Activated CD4-positive, alpha-beta memory T cell treated with anti-CD3 and anti-CD28 coated beads for 36 hours (primary cell): Measurements from ENCODE around the gene GNG7. TPM values are rescaled to one million over a fixed set of nuclear protein-coding genes. Genes with fewer than 3 reads are reported as not detected.
"Not testable (repeated sequence)": the region's sequence is repeated elsewhere in the genome, so short reads cannot be mapped to it uniquely, and the experiment has no call there.

Source experiments
- CTCF ChIA-PET: fragments of 350-600 bp; sonication (Branson Sonifier 250); formaldehyde crosslinking; loops from one replicate; lab custom pipeline; 2021; ENCODE audit warnings: antibody characterized with exemption, inconsistent platforms; lab: Charles Lee
- POLR2A ChIA-PET: fragments of 350-600 bp; sonication (Branson Sonifier 250); formaldehyde crosslinking; loops from one replicate; lab custom pipeline; 2021; ENCODE audit warnings: antibody characterized with exemption; lab: Charles Lee
- DNase-seq: peaks from one replicate; pipeline ENCODE4 v3.0.0-alpha.2; 2020
- H3K27ac Mint-ChIP-seq: one replicate; pipeline ENCODE4 v1.8.0; 2021; ENCODE audit warnings: mixed read lengths
- H3K27me3 Mint-ChIP-seq: one replicate; pipeline ENCODE4 v1.8.0; 2021; ENCODE audit warnings: mixed read lengths
- H3K36me3 Mint-ChIP-seq: one replicate; pipeline ENCODE4 v1.8.0; 2021; ENCODE audit warnings: mixed read lengths
- H3K4me1 Mint-ChIP-seq: one replicate; pipeline ENCODE4 v1.8.0; 2021; ENCODE audit warnings: low read depth, mixed read lengths
- H3K4me3 Mint-ChIP-seq: one replicate; pipeline ENCODE4 v1.8.0; 2021; ENCODE audit warnings: mild to moderate bottlenecking, mixed read lengths
- H3K9me3 Mint-ChIP-seq: one replicate; pipeline ENCODE4 v1.8.0; 2021; ENCODE audit warnings: mixed read lengths
- intact Hi-C: fragments of 100-400 bp; cut with micrococcal nuclease; formaldehyde crosslinking; loops from one replicate; pipeline ENCODE4 v1.15.1; 2023
- total RNA-seq, 2 experiments: library from RNA; stranded (reverse); gene quantifications; one replicate each; pipeline ENCODE4 v1.2.3, GENCODE V29; 2021

The GNG7 gene
- total RNA-seq, 2 experiments from 2014 or later: 0.53 to 0.88 TPM

- DNase-seq: no peak
- H3K27ac Mint-ChIP-seq: peak overlapping the region; percentile 30
- no peak overlapping the region for H3K4me3 Mint-ChIP-seq
- intact Hi-C loops: no loop called here
- CTCF ChIA-PET: interaction anchor here (0.8 to 1.9 kb wide), 4 partner anchors 11 to 17 kb away, joined by 3 to 7 read pairs (median 4); no protein-coding TSS in a partner anchor
- H3K9me3 Mint-ChIP-seq: peaks cover 22% of the 10 kb centered on the region
- H3K36me3 Mint-ChIP-seq: peaks cover 3% of the 10 kb centered on the region
- POLR2A ChIA-PET: interaction anchor here (0.6 to 1.6 kb wide), 3 partner anchors 10 to 155 kb away, joined by 3 to 5 read pairs (median 4); partner anchors contain the start of gene GADD45B
- peaks cover 30% of the 10 kb centered on the region for H3K4me1 Mint-ChIP-seq
- no peaks in the 10 kb centered on the region for H3K27me3 Mint-ChIP-seq
These were observed 71.2 kb downstream of the GNG7 start for GRCh38 chr19:2631213-2631821.

GRCh38 chr19:2630352-2631001, 72.0 kb downstream of the GNG7 start:
- H3K27me3 Mint-ChIP-seq: no peaks in the 10 kb centered on the region
- peaks cover 3% of the 10 kb centered on the region for H3K36me3 Mint-ChIP-seq
- POLR2A ChIA-PET: interaction anchor here (1.4 to 1.6 kb wide), 2 partner anchors 10 to 154 kb away, joined by 4 to 5 read pairs; partner anchors contain the start of gene GADD45B
- intact Hi-C loops: no loop called here
- no peak overlapping the region for H3K4me3 Mint-ChIP-seq
- H3K4me1 Mint-ChIP-seq: peaks cover 30% of the 10 kb centered on the region
- H3K27ac Mint-ChIP-seq: no peak overlapping the region
- peaks cover 22% of the 10 kb centered on the region for H3K9me3 Mint-ChIP-seq
- CTCF ChIA-PET: interaction anchor here (1.0 to 1.9 kb wide), 3 partner anchors 10 to 18 kb away, joined by 4 to 7 read pairs (median 5); no protein-coding TSS in a partner anchor
- DNase-seq: no peak

- POLR2A ChIA-PET: no interaction called here
- intact Hi-C loops: no loop called here
- CTCF ChIA-PET: interaction anchor here (1.0 to 2.9 kb wide), 3 partner anchors 9 to 19 kb away, joined by 5 to 10 read pairs (median 7); no protein-coding TSS in a partner anchor
- Mint-ChIP-seq H3K27ac (peak overlapping the region; percentile 6), H3K4me3 (no peak overlapping the region), H3K4me1 (peaks cover 30% of the 10 kb centered on the region), H3K36me3 (peaks cover 3% of the 10 kb centered on the region), H3K27me3 (no peaks in the 10 kb centered on the region), H3K9me3 (peaks cover 22% of the 10 kb centered on the region)
- no peak for DNase-seq
These were observed 72.8 kb downstream of the GNG7 start for GRCh38 chr19:2629491-2630351.

GRCh38 chr19:2628597-2628996, 73.9 kb downstream of the GNG7 start:
- peaks cover 30% of the 10 kb centered on the region for H3K4me1 Mint-ChIP-seq

GRCh38 chr19:2627855-2628254, 74.6 kb downstream of the GNG7 start:
- CTCF ChIA-PET: interaction anchor here (0.7 to 2.9 kb wide), 10 partner anchors 8 to 213 kb away, joined by 3 to 11 read pairs (median 5); partner anchors contain the start of genes GADD45B and ZNF555
- peak overlapping the region; percentile 75 for H3K27ac Mint-ChIP-seq
- peaks cover 30% of the 10 kb centered on the region for H3K4me1 Mint-ChIP-seq
- H3K36me3 Mint-ChIP-seq: peaks cover 3% of the 10 kb centered on the region
- H3K9me3 Mint-ChIP-seq: peaks cover 22% of the 10 kb centered on the region
- H3K4me3 Mint-ChIP-seq: no peak overlapping the region
- POLR2A ChIA-PET: interaction anchor here (1.3 to 1.8 kb wide), 2 partner anchors 150 to 152 kb away, joined by 3 to 12 read pairs; partner anchors contain the start of gene GADD45B
- intact Hi-C loops: no loop called here
- H3K27me3 Mint-ChIP-seq: no peaks in the 10 kb centered on the region
- no peak for DNase-seq

More at GRCh38 chr19:2628597-2628996, 73.9 kb downstream of the GNG7 start:
- no peak overlapping the region for H3K4me3 Mint-ChIP-seq
- peaks cover 3% of the 10 kb centered on the region for H3K36me3 Mint-ChIP-seq
- CTCF ChIA-PET: interaction anchor here (0.7 to 2.9 kb wide), 7 partner anchors 8 to 213 kb away, joined by 3 to 11 read pairs (median 6); partner anchors contain the start of gene ZNF555
- H3K27me3 Mint-ChIP-seq: no peaks in the 10 kb centered on the region
- intact Hi-C loops: no loop called here
- H3K27ac Mint-ChIP-seq: no peak overlapping the region
- DNase-seq: no peak
- POLR2A ChIA-PET: interaction anchor here (1.8 kb wide), 1 partner anchor 152 kb away, joined by 12 read pairs; the partner anchor contains the start of gene GADD45B
- peaks cover 22% of the 10 kb centered on the region for H3K9me3 Mint-ChIP-seq

GRCh38 chr19:2627319-2627829, 75.1 kb downstream of the GNG7 start:
- ChIA-PET POLR2A (interaction anchor here (1.3 to 1.8 kb wide), 2 partner anchors 150 to 151 kb away, joined by 3 to 12 read pairs; partner anchors contain the start of gene GADD45B), CTCF (interaction anchor here (1.0 to 2.9 kb wide), 9 partner anchors 9 to 214 kb away, joined by 3 to 11 read pairs (median 6); partner anchors contain the start of genes GADD45B and ZNF555)
- peaks cover 22% of the 10 kb centered on the region for H3K9me3 Mint-ChIP-seq
- intact Hi-C loops: no loop called here
- peaks cover 30% of the 10 kb centered on the region for H3K4me1 Mint-ChIP-seq
- H3K27ac Mint-ChIP-seq: peak overlapping the region; percentile 75
- peaks cover 3% of the 10 kb centered on the region for H3K36me3 Mint-ChIP-seq
- peak; percentile 80 for DNase-seq
- no peak overlapping the region for H3K4me3 Mint-ChIP-seq
- H3K27me3 Mint-ChIP-seq: no peaks in the 10 kb centered on the region

GRCh38 chr19:2625434-2625833, 77.1 kb downstream of the GNG7 start:
- Mint-ChIP-seq H3K4me3 (no peak overlapping the region), H3K36me3 (peaks cover 3% of the 10 kb centered on the region), H3K27me3 (no peaks in the 10 kb centered on the region), H3K4me1 (peaks cover 46% of the 10 kb centered on the region), H3K9me3 (peaks cover 18% of the 10 kb centered on the region), H3K27ac (no peak overlapping the region)
- ChIA-PET CTCF (interaction anchor here (0.9 to 2.0 kb wide), 2 partner anchors 12 to 14 kb away, joined by 3 to 7 read pairs; no protein-coding TSS in a partner anchor), POLR2A (no interaction called here)
- no peak for DNase-seq
- intact Hi-C loops: no loop called here

- intact Hi-C loops: loop anchor here (5.0 kb wide), 1 partner anchor 347 kb away; no protein-coding TSS in a partner anchor
- Mint-ChIP-seq H3K4me3 (no peak overlapping the region), H3K27me3 (no peaks in the 10 kb centered on the region), H3K4me1 (peaks cover 52% of the 10 kb centered on the region), H3K27ac (no peak overlapping the region), H3K36me3 (peaks cover 3% of the 10 kb centered on the region), H3K9me3 (peaks cover 16% of the 10 kb centered on the region)
- ChIA-PET CTCF (interaction anchor here (1.0 to 2.0 kb wide), 3 partner anchors 10 to 13 kb away, joined by 3 to 7 read pairs (median 6); no protein-coding TSS in a partner anchor), POLR2A (no interaction called here)
- DNase-seq: no peak
These were observed 77.9 kb downstream of the GNG7 start for GRCh38 chr19:2624537-2625091.

- Mint-ChIP-seq H3K9me3 (peaks cover 12% of the 10 kb centered on the region), H3K36me3 (peaks cover 3% of the 10 kb centered on the region), H3K4me3 (no peak overlapping the region), H3K27me3 (no peaks in the 10 kb centered on the region), H3K27ac (no peak overlapping the region), H3K4me1 (peaks cover 53% of the 10 kb centered on the region)
- ChIA-PET CTCF (interaction anchor here (1.0 to 2.0 kb wide), 3 partner anchors 9 to 13 kb away, joined by 3 to 8 read pairs (median 4); no protein-coding TSS in a partner anchor), POLR2A (no interaction called here)
- no peak for DNase-seq
- intact Hi-C loops: loop anchor here (5.0 kb wide), 1 partner anchor 346 kb away; no protein-coding TSS in a partner anchor
These were observed 78.7 kb downstream of the GNG7 start for GRCh38 chr19:2623798-2624197.

GRCh38 chr19:2622371-2622961, 80.0 kb downstream of the GNG7 start:
- H3K4me1 Mint-ChIP-seq: peaks cover 54% of the 10 kb centered on the region
- not testable (repeated sequence) for H3K36me3 Mint-ChIP-seq, H3K9me3 Mint-ChIP-seq, H3K27ac Mint-ChIP-seq, H3K4me3 Mint-ChIP-seq, H3K27me3 Mint-ChIP-seq
- ChIA-PET POLR2A (interaction anchor here (0.6 to 9.6 kb wide), 2 partner anchors 117 to 145 kb away, joined by 3 to 123 read pairs; partner anchors contain the start of gene GADD45B), CTCF (interaction anchor here (1.1 to 2.0 kb wide), 3 partner anchors 11 to 148 kb away, joined by 3 to 8 read pairs (median 4); no protein-coding TSS in a partner anchor)
- peak; percentile 48 for DNase-seq
- intact Hi-C loops: loop anchor here (5.0 kb wide), 1 partner anchor 345 kb away; no protein-coding TSS in a partner anchor
